Chondrocyte (in vitro differentiated cells): ENCODE measurements around the gene TRIML2. TPM values are rescaled to one million over a fixed set of nuclear protein-coding genes. Genes with fewer than 3 reads are reported as not detected.

Experiments
- DNase-seq: peaks from one replicate; pipeline ENCODE4 v3.0.0; 2021; ENCODE audit warnings: mixed read lengths, low spot score
- H3K27ac Mint-ChIP-seq: one replicate; pipeline ENCODE4 v1.8.0; 2021; ENCODE audit warnings: mild to moderate bottlenecking, moderate library complexity, mixed read lengths; ENCODE audit not compliant: unreplicated experiment
- H3K27me3 Mint-ChIP-seq: 2 replicates; pipeline ENCODE4 v1.8.0; 2021; ENCODE audit warnings: low read depth, mixed read lengths
- H3K36me3 Mint-ChIP-seq: 2 replicates; pipeline ENCODE4 v1.8.0; 2021; ENCODE audit warnings: low read depth, mixed read lengths
- H3K4me1 Mint-ChIP-seq: 2 replicates; pipeline ENCODE4 v1.8.0; 2021; ENCODE audit warnings: low read depth, mild to moderate bottlenecking, mixed read lengths
- H3K4me3 Mint-ChIP-seq: one replicate; pipeline ENCODE4 v1.8.0; 2021; ENCODE audit warnings: mild to moderate bottlenecking, moderate library complexity, mixed read lengths; ENCODE audit not compliant: unreplicated experiment
- H3K9me3 Mint-ChIP-seq: 2 replicates; pipeline ENCODE4 v1.8.0; 2021; ENCODE audit warnings: low read depth, mixed read lengths
- total RNA-seq: library from RNA; stranded (reverse); gene quantifications from 3 replicates; pipeline ENCODE4 v1.2.1, GENCODE V29; 2021
- TF ChIP-seq, protein P1 (sequence below): fragments of 200-600 bp; sonication (generic); IDR thresholded peaks from 2 replicates; pipeline ENCODE4 v1.5.0; 2021; ENCODE audit warnings: antibody characterized with exemption, mild to moderate bottlenecking, moderate library complexity

The TRIML2 gene
- total RNA-seq, 1 donor from 2014 or later: 1.1 TPM

DNA sequence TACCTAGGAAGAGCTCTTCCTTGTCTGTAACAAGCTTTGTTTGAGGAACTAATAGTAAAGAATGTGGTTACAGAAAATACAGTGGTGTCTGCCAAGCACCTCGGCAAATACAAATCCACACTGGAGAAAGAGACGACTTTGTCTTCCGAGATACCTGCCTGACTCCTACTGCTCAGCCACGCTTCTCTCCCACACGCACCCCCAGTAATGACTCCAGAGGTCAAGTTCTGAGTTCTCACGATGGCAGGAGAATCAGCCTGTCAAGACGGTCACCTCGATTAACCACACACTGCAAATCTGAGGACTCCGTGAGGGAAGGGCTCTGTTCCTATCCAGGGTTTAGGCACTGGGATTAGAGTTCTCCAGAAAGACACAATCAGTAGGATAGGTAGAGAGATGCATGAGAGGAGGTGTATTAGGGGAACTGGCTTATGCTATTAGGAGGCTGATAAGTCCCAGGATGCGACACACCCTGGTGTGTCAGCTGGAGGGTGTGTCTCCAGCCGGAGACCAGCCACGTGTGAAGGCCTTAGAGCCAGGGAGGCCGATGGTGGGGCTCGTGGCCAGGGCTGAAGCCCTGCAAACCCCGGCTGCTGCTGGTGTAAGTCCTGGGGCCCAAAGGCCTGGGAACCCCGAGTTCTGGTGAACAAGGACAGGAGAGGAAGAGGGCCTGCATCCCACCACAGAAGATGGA, 8.4 kb upstream of the TRIML2 start:
- no peak overlapping the region for H3K27ac Mint-ChIP-seq
- no peaks in the 10 kb centered on the region for H3K27me3 Mint-ChIP-seq
- no peak overlapping the region for H3K4me3 Mint-ChIP-seq
- DNase-seq: no peak
- TF ChIP-seq, protein P1, sequence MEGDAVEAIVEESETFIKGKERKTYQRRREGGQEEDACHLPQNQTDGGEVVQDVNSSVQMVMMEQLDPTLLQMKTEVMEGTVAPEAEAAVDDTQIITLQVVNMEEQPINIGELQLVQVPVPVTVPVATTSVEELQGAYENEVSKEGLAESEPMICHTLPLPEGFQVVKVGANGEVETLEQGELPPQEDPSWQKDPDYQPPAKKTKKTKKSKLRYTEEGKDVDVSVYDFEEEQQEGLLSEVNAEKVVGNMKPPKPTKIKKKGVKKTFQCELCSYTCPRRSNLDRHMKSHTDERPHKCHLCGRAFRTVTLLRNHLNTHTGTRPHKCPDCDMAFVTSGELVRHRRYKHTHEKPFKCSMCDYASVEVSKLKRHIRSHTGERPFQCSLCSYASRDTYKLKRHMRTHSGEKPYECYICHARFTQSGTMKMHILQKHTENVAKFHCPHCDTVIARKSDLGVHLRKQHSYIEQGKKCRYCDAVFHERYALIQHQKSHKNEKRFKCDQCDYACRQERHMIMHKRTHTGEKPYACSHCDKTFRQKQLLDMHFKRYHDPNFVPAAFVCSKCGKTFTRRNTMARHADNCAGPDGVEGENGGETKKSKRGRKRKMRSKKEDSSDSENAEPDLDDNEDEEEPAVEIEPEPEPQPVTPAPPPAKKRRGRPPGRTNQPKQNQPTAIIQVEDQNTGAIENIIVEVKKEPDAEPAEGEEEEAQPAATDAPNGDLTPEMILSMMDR: no peak
- no peaks in the 10 kb centered on the region for H3K36me3 Mint-ChIP-seq
- no peaks in the 10 kb centered on the region for H3K9me3 Mint-ChIP-seq
- H3K4me1 Mint-ChIP-seq: no peaks in the 10 kb centered on the region

GRCh38 chr4:188113156-188113555, 3.8 kb upstream of the TRIML2 start:
- no peak overlapping the region for H3K4me3 Mint-ChIP-seq
- peaks cover 28% of the 10 kb centered on the region for H3K4me1 Mint-ChIP-seq
- H3K27ac Mint-ChIP-seq: no peak overlapping the region
- TF ChIP-seq, protein P1: no peak
- no peaks in the 10 kb centered on the region for H3K36me3 Mint-ChIP-seq
- no peaks in the 10 kb centered on the region for H3K9me3 Mint-ChIP-seq
- H3K27me3 Mint-ChIP-seq: no peaks in the 10 kb centered on the region
- no peak for DNase-seq

GRCh38 chr4:188111955-188112354, 2.6 kb upstream of the TRIML2 start:
- DNase-seq: no peak
- no peak overlapping the region for H3K4me3 Mint-ChIP-seq
- TF ChIP-seq, protein P1: no peak
- no peak overlapping the region for H3K27ac Mint-ChIP-seq
- no peaks in the 10 kb centered on the region for H3K36me3 Mint-ChIP-seq
- peaks cover 37% of the 10 kb centered on the region for H3K4me1 Mint-ChIP-seq
- H3K27me3 Mint-ChIP-seq: no peaks in the 10 kb centered on the region
- H3K9me3 Mint-ChIP-seq: no peaks in the 10 kb centered on the region

DNA sequence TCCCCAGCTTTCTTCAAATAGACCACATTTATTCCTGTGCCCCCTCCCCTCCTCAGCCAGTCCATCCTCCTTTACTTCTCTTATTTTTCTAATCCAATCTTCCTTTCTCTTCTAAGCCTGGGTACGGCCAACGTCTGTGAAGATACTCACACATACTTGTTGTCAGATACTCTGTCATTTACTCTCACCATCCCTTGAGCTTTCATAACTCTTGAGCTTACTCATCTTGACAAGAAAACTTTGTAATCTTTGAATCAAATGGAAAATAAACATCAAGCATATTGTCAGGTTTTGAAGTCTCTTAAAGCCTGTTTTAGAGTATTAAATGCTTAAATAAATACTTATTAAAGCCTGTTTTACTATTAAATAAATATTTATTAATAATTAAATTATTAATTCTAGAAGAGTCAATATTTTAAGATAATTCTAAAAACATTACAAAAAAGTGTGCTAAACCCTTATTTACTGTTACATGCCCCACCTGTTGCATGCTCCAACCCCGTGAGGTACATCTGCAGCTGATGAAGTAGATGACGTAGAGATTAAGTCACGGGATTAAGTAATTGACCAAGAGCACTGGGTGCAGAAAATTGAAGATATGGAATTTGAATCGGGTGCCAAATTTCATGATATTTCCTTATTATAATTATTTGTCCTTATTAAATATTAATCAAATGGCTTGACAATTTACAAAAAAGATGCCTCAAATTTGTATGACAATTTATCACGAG, 1.5 kb upstream of the TRIML2 start:
- TF ChIP-seq, protein P1: no peak
- Mint-ChIP-seq H3K27ac (peak overlapping the region; percentile 45), H3K36me3 (no peaks in the 10 kb centered on the region), H3K27me3 (no peaks in the 10 kb centered on the region), H3K4me1 (peaks cover 37% of the 10 kb centered on the region), H3K4me3 (no peak overlapping the region), H3K9me3 (no peaks in the 10 kb centered on the region)
- DNase-seq: no peak

DNA sequence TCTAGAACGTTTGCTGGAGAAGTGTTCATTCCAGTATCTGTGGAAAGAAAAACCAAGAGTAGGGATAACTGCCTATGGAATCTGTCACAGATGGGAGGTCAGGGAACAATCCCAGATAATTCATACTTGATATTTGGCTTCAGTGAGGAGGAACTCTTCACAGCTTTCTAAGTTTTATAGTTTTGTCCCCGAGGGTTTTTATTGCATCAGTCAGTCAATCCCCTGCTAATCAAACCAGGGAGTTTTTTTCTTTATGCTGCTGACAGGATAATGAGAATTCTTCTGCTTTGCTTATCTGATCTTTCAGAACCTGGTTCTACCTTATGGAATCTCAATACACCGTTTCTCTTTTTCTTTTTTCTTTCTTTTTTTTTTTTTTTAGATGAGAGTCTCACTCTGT, 633 bp upstream of the TRIML2 start:
- H3K4me1 Mint-ChIP-seq: peaks cover 37% of the 10 kb centered on the region
- no peaks in the 10 kb centered on the region for H3K36me3 Mint-ChIP-seq
- peak overlapping the region; percentile 24 for H3K27ac Mint-ChIP-seq
- TF ChIP-seq, protein P1: no peak
- no peak for DNase-seq
- H3K27me3 Mint-ChIP-seq: no peaks in the 10 kb centered on the region
- H3K9me3 Mint-ChIP-seq: no peaks in the 10 kb centered on the region
- no peak overlapping the region for H3K4me3 Mint-ChIP-seq
